ENCODE data around the gene KDR. TPM values are rescaled to one million over a fixed set of nuclear protein-coding genes. Genes with fewer than 3 reads are reported as not detected.

KDR gene
- total RNA-seq, 4 donors from 2014 or later = 39.5 to 104 (median 61.7) TPM

- intact Hi-C loops (cut with DNase I) = loop anchor here (10.0 kb wide), 1 partner anchor 121 kb away; no protein-coding TSS in a partner anchor
- Histone ChIP-seq H3K4me1 (peaks cover 11 to 31% (median 27%) of the 10 kb centered on the region in 4 donors), H3K27ac (replicated peaks in 1 of 4) (peak overlapping the region in 3 of 4 donors; percentile 57 to 70 (median 66)), H3K9me3 (no peaks in the 10 kb centered on the region), H3K4me3 (peak overlapping the region; percentile 63 to 73 (median 68)), H3K36me3 (no peaks in the 10 kb centered on the region), H3K27me3 (peaks cover 0 to 17% (median 6%) of the 10 kb centered on the region in 4 donors)
- no peak for DNase-seq (ENCODE audit: extremely low spot score)
- WGBS = 3% methylated on average over 19 of the region's 32 CpGs
- TF ChIP-seq CTCF (IDR thresholded peaks at IDR 0.05) = no peak
- no peak for TF ChIP-seq EP300 (IDR thresholded peaks at IDR 0.05)
- TF ChIP-seq POLR2AphosphoS5 (IDR thresholded peaks at IDR 0.05) = peak in 1 of 2 donors; percentile 17
These were observed 557 bp upstream of the KDR start for GRCh38 chr4:55125763-55126541.

GRCh38 chr4:55124322-55125076 is 896 bp downstream of the KDR start:
- intact Hi-C loops (cut with DNase I) = loop anchor here (10.0 kb wide), 1 partner anchor 120 kb away; no protein-coding TSS in a partner anchor
- no peaks in the 10 kb centered on the region for H3K9me3 ChIP-seq

GRCh38 chr4:55123791-55124190 is 1.6 kb downstream of the KDR start:
- TF ChIP-seq POLR2AphosphoS5 (IDR thresholded peaks at IDR 0.05) (no peak), CTCF (IDR thresholded peaks at IDR 0.05) (no peak), POLR2A (IDR thresholded peaks at IDR 0.05; ENCODE audit: low read depth) (no peak), EP300 (IDR thresholded peaks at IDR 0.05) (no peak)
- intact Hi-C loops (cut with DNase I) = loop anchor here (10.0 kb wide), 1 partner anchor 119 kb away; no protein-coding TSS in a partner anchor
- H3K4me3 ChIP-seq = peak overlapping the region; percentile 63 to 73 (median 68)
- peak overlapping the region in 1 of 4 donors; percentile 13 for H3K27ac ChIP-seq (replicated peaks in 1 of 4)
- peaks cover 17 to 31% (median 27%) of the 10 kb centered on the region in 4 donors for H3K4me1 ChIP-seq
- peaks cover 0 to 17% (median 6%) of the 10 kb centered on the region in 4 donors for H3K27me3 ChIP-seq
- peaks cover 0 to 8% (median 0%) of the 10 kb centered on the region in 4 donors for H3K36me3 ChIP-seq
- no peaks in the 10 kb centered on the region for H3K9me3 ChIP-seq
- DNase-seq (ENCODE audit: extremely low spot score) = no peak
- WGBS = 73% methylated on average over 6 of the region's 6 CpGs

More at GRCh38 chr4:55124322-55125076, 896 bp downstream of the KDR start:
- Histone ChIP-seq H3K27me3 (peaks cover 0 to 17% (median 6%) of the 10 kb centered on the region in 4 donors), H3K4me3 (peak overlapping the region; percentile 63 to 73 (median 68)), H3K4me1 (peaks cover 17 to 31% (median 27%) of the 10 kb centered on the region in 4 donors), H3K27ac (replicated peaks in 1 of 4) (peak overlapping the region; percentile 36 to 70 (median 62)), H3K36me3 (peaks cover 0 to 6% (median 0%) of the 10 kb centered on the region in 4 donors)
- WGBS = 17% methylated on average over 33 of the region's 34 CpGs
- DNase-seq (ENCODE audit: extremely low spot score) = no peak
- TF ChIP-seq POLR2A (IDR thresholded peaks at IDR 0.05; ENCODE audit: low read depth) = no peak
- no peak for TF ChIP-seq CTCF (IDR thresholded peaks at IDR 0.05)
- no peak for TF ChIP-seq EP300 (IDR thresholded peaks at IDR 0.05)
- TF ChIP-seq POLR2AphosphoS5 (IDR thresholded peaks at IDR 0.05) = no peak

- DNase-seq (ENCODE audit: extremely low spot score) = no peak
- H3K36me3 ChIP-seq = peaks cover 0 to 19% (median 0%) of the 10 kb centered on the region in 4 donors
- intact Hi-C loops (cut with DNase I) = loop anchor here (10.0 kb wide), 1 partner anchor 117 kb away; no protein-coding TSS in a partner anchor
- no peaks in the 10 kb centered on the region for H3K9me3 ChIP-seq
- peak overlapping the region in 2 of 4 donors; percentile 63 to 73 for H3K4me3 ChIP-seq
- no peak overlapping the region for H3K27ac ChIP-seq (replicated peaks in 1 of 4)
- peaks cover 17 to 31% (median 27%) of the 10 kb centered on the region in 4 donors for H3K4me1 ChIP-seq
- peaks cover 0 to 17% (median 6%) of the 10 kb centered on the region in 4 donors for H3K27me3 ChIP-seq
- no peak for TF ChIP-seq EP300 (IDR thresholded peaks at IDR 0.05)
- no peak for TF ChIP-seq POLR2AphosphoS5 (IDR thresholded peaks at IDR 0.05)
- TF ChIP-seq POLR2A (IDR thresholded peaks at IDR 0.05; ENCODE audit: low read depth) = no peak
- no peak for TF ChIP-seq CTCF (IDR thresholded peaks at IDR 0.05)
- 79% methylated on average over 2 of the region's 2 CpGs for WGBS
These were observed 3.2 kb downstream of the KDR start for GRCh38 chr4:55122235-55122634.

All from esophagus muscularis mucosa (tissue), 4 donors.